Activated CD4-positive, alpha-beta T cell treated with anti-CD3 and anti-CD28 coated beads, Interleukin-2, amount 50 U/mL, for 4 hours (primary cell): ENCODE measurements around the gene SLC35F1.

Experiments
- DNase-seq, 2 experiments: peaks; one replicate each; pipeline ENCODE4 v3.0.0-alpha.2; 2020

SLC35F1 gene

GRCh38 chr6:118128755-118129154 is 221.7 kb downstream of the SLC35F1 start:
- DNase-seq = no peak

- DNase-seq = no peak
Measured at GRCh38 chr6:118134206-118134605, 227.1 kb downstream of the SLC35F1 start.

- no peak for DNase-seq
Measured at GRCh38 chr6:118134736-118135135, 227.7 kb downstream of the SLC35F1 start.

- no peak for DNase-seq
Measured at GRCh38 chr6:118135371-118135770, 228.3 kb downstream of the SLC35F1 start.

- DNase-seq = no peak
Measured at GRCh38 chr6:118141211-118141610, 234.1 kb downstream of the SLC35F1 start.

GRCh38 chr6:118146584-118146983 is 239.5 kb downstream of the SLC35F1 start:
- DNase-seq = no peak

- DNase-seq = no peak
Measured at GRCh38 chr6:118147511-118147910, 240.4 kb downstream of the SLC35F1 start.

- no peak for DNase-seq
Measured at GRCh38 chr6:118148561-118148960, 241.5 kb downstream of the SLC35F1 start.

GRCh38 chr6:118152524-118152923 is 245.5 kb downstream of the SLC35F1 start:
- DNase-seq = no peak

- no peak for DNase-seq
Measured at GRCh38 chr6:118161343-118161742, 254.3 kb downstream of the SLC35F1 start.

- no peak for DNase-seq
Measured at GRCh38 chr6:118163542-118163941, 256.5 kb downstream of the SLC35F1 start.

- DNase-seq = no peak
Measured at GRCh38 chr6:118165500-118165899, 258.4 kb downstream of the SLC35F1 start.

GRCh38 chr6:118168421-118168820 is 261.4 kb downstream of the SLC35F1 start:
- DNase-seq = no peak

GRCh38 chr6:118171852-118172251 is 264.8 kb downstream of the SLC35F1 start:
- DNase-seq = no peak

GRCh38 chr6:118174071-118174470 is 267.0 kb downstream of the SLC35F1 start:
- no peak for DNase-seq

- no peak for DNase-seq
Measured at GRCh38 chr6:118177720-118178119, 270.7 kb downstream of the SLC35F1 start.

- DNase-seq = no peak
Measured at GRCh38 chr6:118179048-118179447, 272.0 kb downstream of the SLC35F1 start.

GRCh38 chr6:118186672-118187567 is 279.9 kb downstream of the SLC35F1 start:
- DNase-seq = no peak

GRCh38 chr6:118187568-118188164 is 280.6 kb downstream of the SLC35F1 start:
- no peak for DNase-seq

- no peak for DNase-seq
Measured at GRCh38 chr6:118188561-118188960, 281.5 kb downstream of the SLC35F1 start.

GRCh38 chr6:118197539-118197938 is 290.5 kb downstream of the SLC35F1 start:
- no peak for DNase-seq

- no peak for DNase-seq
Measured at GRCh38 chr6:118198746-118199145, 291.7 kb downstream of the SLC35F1 start.

- no peak for DNase-seq
Measured at GRCh38 chr6:118200160-118200559, 293.1 kb downstream of the SLC35F1 start.

GRCh38 chr6:118202517-118202916 is 295.5 kb downstream of the SLC35F1 start:
- no peak for DNase-seq
